Progenitor cell of endocrine pancreas (in vitro differentiated cells): ENCODE results near the gene ADRA2B. TPM values are rescaled to one million over a fixed set of nuclear protein-coding genes. Genes with fewer than 3 reads are reported as not detected.

ENCODE experiments used
- DNase-seq: peaks from one replicate; pipeline ENCODE4 v3.0.0; 2021; ENCODE audit warnings: low spot score; ENCODE audit not compliant: unreplicated experiment
- H3K27ac Mint-ChIP-seq: 2 replicates; pipeline ENCODE4 v1.8.0; 2021; ENCODE audit warnings: mild to moderate bottlenecking, moderate library complexity, mixed read lengths
- H3K27me3 Mint-ChIP-seq: 2 replicates; pipeline ENCODE4 v1.8.0; 2021; ENCODE audit warnings: mixed read lengths
- H3K36me3 Mint-ChIP-seq: 2 replicates; pipeline ENCODE4 v1.8.0; 2022; ENCODE audit warnings: mixed read lengths; ENCODE audit not compliant: insufficient read depth
- H3K4me1 Mint-ChIP-seq: 2 replicates; pipeline ENCODE4 v1.8.0; 2021; ENCODE audit warnings: low read depth, mixed read lengths
- H3K4me3 Mint-ChIP-seq: 2 replicates; pipeline ENCODE4 v1.8.0; 2021; ENCODE audit warnings: low read depth, mild to moderate bottlenecking, moderate library complexity, mixed read lengths
- H3K9me3 Mint-ChIP-seq: 2 replicates; pipeline ENCODE4 v1.8.0; 2021; ENCODE audit warnings: low read depth, mixed read lengths
- CTCF ChIP-seq: fragments of 200-600 bp; sonication (generic); IDR thresholded peaks from one replicate; pipeline ENCODE4 v1.5.0; 2021; ENCODE audit warnings: antibody characterized with exemption, mild to moderate bottlenecking; ENCODE audit not compliant: unreplicated experiment
- total RNA-seq: library from RNA; stranded (reverse); gene quantifications from 2 replicates; pipeline ENCODE4 v1.2.1, GENCODE V29; 2021

Gene ADRA2B
- total RNA-seq, 1 donor from 2014 or later, result 0.69 TPM

- TF ChIP-seq CTCF, result no peak
- Mint-ChIP-seq H3K4me1 (peaks cover 9% of the 10 kb centered on the region), H3K36me3 (no peaks in the 10 kb centered on the region), H3K9me3 (no peaks in the 10 kb centered on the region), H3K27me3 (peaks cover 17% of the 10 kb centered on the region), H3K27ac (no peak overlapping the region), H3K4me3 (no peak overlapping the region)
- no peak for DNase-seq
Observed at GRCh38 chr2:96110621-96111256, 5.6 kb downstream of the ADRA2B start.

GRCh38 chr2:96109931-96110511 lies 6.3 kb downstream of the ADRA2B start:
- DNase-seq, result no peak
- Mint-ChIP-seq H3K27ac (no peak overlapping the region), H3K4me1 (peaks cover 9% of the 10 kb centered on the region), H3K36me3 (no peaks in the 10 kb centered on the region), H3K27me3 (peaks cover 11% of the 10 kb centered on the region), H3K4me3 (no peak overlapping the region), H3K9me3 (peaks cover 3% of the 10 kb centered on the region)
- TF ChIP-seq CTCF, result no peak

GRCh38 chr2:96109361-96109680 lies 7.0 kb downstream of the ADRA2B start:
- H3K9me3 Mint-ChIP-seq, result peaks cover 3% of the 10 kb centered on the region
- no peak for TF ChIP-seq CTCF

GRCh38 chr2:96108541-96109360 lies 7.6 kb downstream of the ADRA2B start:
- peaks cover 3% of the 10 kb centered on the region for H3K9me3 Mint-ChIP-seq
- no peak overlapping the region for H3K4me3 Mint-ChIP-seq
- H3K27me3 Mint-ChIP-seq, result peaks cover 6% of the 10 kb centered on the region
- peaks cover 9% of the 10 kb centered on the region for H3K4me1 Mint-ChIP-seq
- H3K36me3 Mint-ChIP-seq, result no peaks in the 10 kb centered on the region
- no peak overlapping the region for H3K27ac Mint-ChIP-seq
- no peak for TF ChIP-seq CTCF
- no peak for DNase-seq

More at GRCh38 chr2:96109361-96109680, 7.0 kb downstream of the ADRA2B start:
- no peaks in the 10 kb centered on the region for H3K36me3 Mint-ChIP-seq
- peaks cover 6% of the 10 kb centered on the region for H3K27me3 Mint-ChIP-seq
- no peak overlapping the region for H3K4me3 Mint-ChIP-seq
- no peak for DNase-seq
- peaks cover 9% of the 10 kb centered on the region for H3K4me1 Mint-ChIP-seq
- no peak overlapping the region for H3K27ac Mint-ChIP-seq

GRCh38 chr2:96108151-96108540 lies 8.2 kb downstream of the ADRA2B start:
- no peak for DNase-seq
- H3K27me3 Mint-ChIP-seq, result peaks cover under 1% of the 10 kb centered on the region
- peaks cover 9% of the 10 kb centered on the region for H3K4me1 Mint-ChIP-seq
- H3K4me3 Mint-ChIP-seq, result no peak overlapping the region
- no peak for TF ChIP-seq CTCF
- H3K9me3 Mint-ChIP-seq, result peaks cover 3% of the 10 kb centered on the region
- H3K36me3 Mint-ChIP-seq, result no peaks in the 10 kb centered on the region
- H3K27ac Mint-ChIP-seq, result no peak overlapping the region
